A549 (cell line): ENCODE data around the gene HDLBP. TPM values are rescaled to one million over a fixed set of nuclear protein-coding genes. Genes with fewer than 3 reads are reported as not detected.

Source experiments
- ATAC-seq, 2 experiments: fragments of 200-7000 bp in 1 of 2; fragments of >200 bp in 1 of 2; cut with Nextera tagmentation in 1 of 2; cut with Tn5 transposase in 1 of 2; 3 replicates each; pipeline versions ENCODE4 v1.8.0 to v1.9.1; 2018 to 2020; ENCODE audit warnings: mild to moderate bottlenecking in 1 of 2, moderate library complexity in 1 of 2
- CTCF ChIA-PET: fragments of 300-600 bp; sonication (Branson Sonifier 250); formaldehyde crosslinking; extraction: SDS; loops from one replicate; lab custom pipeline; 2021; ENCODE audit warnings: antibody characterized with exemption, inconsistent platforms; lab: Yijun Ruan, JAX
- POLR2A ChIA-PET: fragments of 350-600 bp; formaldehyde crosslinking; extraction: SDS; loops from one replicate; lab custom pipeline; 2021; ENCODE audit warnings: antibody characterized with exemption, inconsistent platforms; lab: Yijun Ruan, JAX
- DNase-seq, 2 experiments: peaks; one replicate each; pipeline versions ENCODE4 v3.0.0 to v3.0.0-alpha.2; 2011 to 2016; ENCODE audit warnings: low read depth in 1 of 2, low spot score in 1 of 2
- FAIRE-seq: peaks from 2 replicates; lab custom pipeline; 2011; peaks lifted over from hg19 to GRCh38; lab: Jason Lieb, UNC
- H3K27ac ChIP-seq, 2 experiments: fragments of >200 bp; sonication (Bioruptor Twin); formaldehyde crosslinking; 3 replicates each; pipeline ENCODE4 v1.5.1; 2016 to 2017
- H3K4me1 ChIP-seq: fragments of >200 bp; sonication (Bioruptor Twin); formaldehyde crosslinking; 3 replicates; pipeline ENCODE4 v1.6.1; 2016
- H3K4me2 ChIP-seq: fragments of >200 bp; sonication (Bioruptor Twin); formaldehyde crosslinking; 3 replicates; pipeline ENCODE4 v1.6.1; 2016
- H3K4me3 ChIP-seq: fragments of >200 bp; sonication (Bioruptor Twin); formaldehyde crosslinking; 3 replicates; pipeline ENCODE4 v1.5.1; 2016
- H3K9me3 ChIP-seq: fragments of >200 bp; sonication (Bioruptor Twin); formaldehyde crosslinking; 3 replicates; pipeline ENCODE4 v1.6.1; 2016
- BHLHE40 ChIP-seq: IDR thresholded peaks from 2 replicates; pipeline ENCODE4 v1.6.1; 2012; ENCODE audit warnings: low read depth, low read length, inconsistent platforms
- CBX2 ChIP-seq: fragments of 200-600 bp; sonication (generic); IDR thresholded peaks from 2 replicates; pipeline ENCODE4 v1.6.1; 2016; ENCODE audit warnings: low read depth, mild to moderate bottlenecking, borderline replicate concordance
- CHD2 ChIP-seq: fragments of 150-350 bp; IDR thresholded peaks from 2 replicates; pipeline ENCODE4 v1.6.1; 2014; ENCODE audit warnings: low read length; ENCODE audit not compliant: partially characterized antibody
- EHF ChIP-seq: fragments of 250-450 bp; sonication (Bioruptor Pico); IDR thresholded peaks from 2 replicates; pipeline ENCODE4 v1.5.0; 2020; ENCODE audit warnings: mild to moderate bottlenecking
- EP300 ChIP-seq, 2 experiments: fragments of >200 bp; sonication (Bioruptor Twin); formaldehyde crosslinking; IDR thresholded peaks; 2 replicates in 1 of 2; 3 replicates in 1 of 2; pipeline ENCODE4 v1.6.1; 2016 to 2017
- ESRRA ChIP-seq: fragments of 150-350 bp; IDR thresholded peaks from 2 replicates; pipeline ENCODE4 v1.6.1; 2014; ENCODE audit warnings: mild to moderate bottlenecking, low read length, borderline replicate concordance
- FOSL2 ChIP-seq, 2 experiments: fragments of 450-650 bp in 1 of 2; fragments of >200 bp in 1 of 2; sonication (Bioruptor Twin) in 1 of 2; formaldehyde crosslinking; IDR thresholded peaks; 2 replicates each; pipeline versions ENCODE4 v1.5.0 to v1.6.1; 2016 to 2020; ENCODE audit warnings: mild to moderate bottlenecking in 1 of 2, moderate library complexity in 1 of 2
- FOXS1 ChIP-seq: fragments of 250-450 bp; sonication (Bioruptor Pico); IDR thresholded peaks from 2 replicates; pipeline ENCODE4 v1.5.0; 2020; ENCODE audit warnings: mild to moderate bottlenecking, moderate library complexity
- HDAC2 ChIP-seq: fragments of 200-600 bp; sonication (generic); IDR thresholded peaks from 2 replicates; pipeline ENCODE4 v1.6.1; 2016
- HEYL ChIP-seq: fragments of 250-450 bp; sonication (Bioruptor Pico); IDR thresholded peaks from 2 replicates; pipeline ENCODE4 v1.8.0; 2021; ENCODE audit warnings: mild to moderate bottlenecking, moderate library complexity
- HOXB5 ChIP-seq: fragments of 250-450 bp; sonication (Bioruptor Pico); IDR thresholded peaks from 2 replicates; pipeline ENCODE4 v1.5.0; 2020; ENCODE audit warnings: mild to moderate bottlenecking, moderate library complexity
- JUN ChIP-seq, 2 experiments: fragments of >200 bp; sonication (Bioruptor Twin); formaldehyde crosslinking; IDR thresholded peaks; 2 replicates in 1 of 2; 3 replicates in 1 of 2; pipeline ENCODE4 v1.6.1; 2016 to 2017
- JUNB ChIP-seq: fragments of >200 bp; sonication (Bioruptor Twin); formaldehyde crosslinking; IDR thresholded peaks from 2 replicates; pipeline ENCODE4 v1.6.1; 2016
- MAFK ChIP-seq: fragments of 450-650 bp; IDR thresholded peaks from 2 replicates; pipeline ENCODE4 v1.6.1; 2014; ENCODE audit not compliant: partially characterized antibody
- MYC ChIP-seq: IDR thresholded peaks from 2 replicates; pipeline ENCODE4 v1.6.1; 2012; ENCODE audit warnings: mild to moderate bottlenecking, inconsistent platforms, low read length, improper control_type of control experiment, borderline replicate concordance
- NPAS2 ChIP-seq: fragments of 250-450 bp; sonication (Bioruptor Pico); IDR thresholded peaks from 2 replicates; pipeline ENCODE4 v1.8.0; 2022; ENCODE audit warnings: mild to moderate bottlenecking, moderate library complexity, borderline replicate concordance
- NR3C1 ChIP-seq: fragments of >200 bp; sonication (Bioruptor Twin); formaldehyde crosslinking; IDR thresholded peaks from 3 replicates; pipeline ENCODE4 v1.6.1; 2017
- PHF8 ChIP-seq: fragments of 200-600 bp; sonication (generic); IDR thresholded peaks from 2 replicates; pipeline ENCODE4 v1.6.1; 2016; ENCODE audit warnings: low read depth, mild to moderate bottlenecking, antibody characterized with exemption, moderate library complexity, borderline replicate concordance
- POLR2A ChIP-seq: IDR thresholded peaks from 2 replicates; pipeline ENCODE4 v1.6.1; 2012; ENCODE audit warnings: mild to moderate bottlenecking, low read length
- POLR2AphosphoS2 ChIP-seq: conservative IDR thresholded peaks from 2 replicates; pipeline ENCODE4 v1.6.1; 2012; ENCODE audit warnings: low read length, improper control_type of control experiment, inconsistent platforms
- RAD21 ChIP-seq, 2 experiments: fragments of >200 bp in 1 of 2; sonication (Bioruptor Twin) in 1 of 2; formaldehyde crosslinking in 1 of 2; IDR thresholded peaks in 1 of 2; conservative IDR thresholded peaks in 1 of 2; 2 replicates in 1 of 2; 3 replicates in 1 of 2; pipeline ENCODE4 v1.6.1; 2012 to 2018; ENCODE audit warnings: inconsistent platforms in 1 of 2
- RARB ChIP-seq: fragments of 250-450 bp; sonication (Bioruptor Pico); IDR thresholded peaks from 2 replicates; pipeline ENCODE4 v1.8.0; 2021; ENCODE audit warnings: mild to moderate bottlenecking, moderate library complexity
- RFX5 ChIP-seq: fragments of 450-650 bp; IDR thresholded peaks from 2 replicates; pipeline ENCODE4 v1.7.1; 2014; ENCODE audit warnings: antibody characterized with exemption, mild to moderate bottlenecking, moderate library complexity
- RNF2 ChIP-seq: fragments of 200-600 bp; sonication (generic); IDR thresholded peaks from 2 replicates; pipeline ENCODE4 v1.6.1; 2016; ENCODE audit warnings: low read depth, mild to moderate bottlenecking, antibody characterized with exemption, moderate library complexity, borderline replicate concordance
- SMC3 ChIP-seq: fragments of >200 bp; sonication (Bioruptor Twin); formaldehyde crosslinking; IDR thresholded peaks from 3 replicates; pipeline ENCODE4 v1.6.1; 2018; ENCODE audit warnings: inconsistent platforms
- SREBF2 ChIP-seq: fragments of 450-650 bp; IDR thresholded peaks from 2 replicates; pipeline ENCODE4 v1.6.1; 2014; ENCODE audit warnings: mild to moderate bottlenecking, moderate library complexity
- TFCP2L1 ChIP-seq: fragments of 250-450 bp; sonication (Bioruptor Pico); IDR thresholded peaks from 2 replicates; pipeline ENCODE4 v1.5.0; 2021; ENCODE audit warnings: mild to moderate bottlenecking
- TP53 ChIP-seq: fragments of 250-450 bp; sonication (Bioruptor Pico); IDR thresholded peaks from 2 replicates; pipeline ENCODE4 v1.5.0; 2021; ENCODE audit warnings: mild to moderate bottlenecking, moderate library complexity
- ZC3H11A ChIP-seq: fragments of 450-650 bp; IDR thresholded peaks from 2 replicates; pipeline ENCODE4 v1.6.1; 2014; ENCODE audit warnings: antibody characterized with exemption, mild to moderate bottlenecking
- ZFP36 ChIP-seq: fragments of 450-650 bp; IDR thresholded peaks from 2 replicates; pipeline ENCODE4 v1.6.1; 2014; ENCODE audit warnings: borderline replicate concordance; ENCODE audit not compliant: partially characterized antibody
- WGBS: methylation state at CpG from one replicate; pipeline ENCODE4 v1.1.6; 2017; ENCODE audit errors: missing lambda C conversion rate; 5-methylcytosine and 5-hydroxymethylcytosine counted together
- polyA plus RNA-seq, 4 experiments: library from polyadenylated mRNA; depleted of rRNA in 3 of 4; stranded (reverse); fragments of >200 nt; fragmentation: RNase III in 1 of 4; extraction: RNeasy Plus Mini Kit Qiagen cat#74134 plus additional on column Dnase treatment in 1 of 4; gene quantifications; 2 replicates in 3 of 4; 3 replicates in 1 of 4; pipeline ENCODE4 v1.2.3, GENCODE V29; 2011 to 2017
- TF ChIP-seq, protein P1 (sequence below): fragments of 450-650 bp; IDR thresholded peaks from 2 replicates; pipeline ENCODE4 v1.6.1; 2014; ENCODE audit warnings: antibody characterized with exemption
- TF ChIP-seq, protein P2 (sequence below): fragments of 150-350 bp; IDR thresholded peaks from 2 replicates; pipeline ENCODE4 v1.6.1; 2014; ENCODE audit warnings: low read depth, mild to moderate bottlenecking, low read length

HDLBP gene
- polyA plus RNA-seq, 2 of the 4 experiments (the other 2 are of a cell fraction) = 248 to 292 TPM

DNA sequence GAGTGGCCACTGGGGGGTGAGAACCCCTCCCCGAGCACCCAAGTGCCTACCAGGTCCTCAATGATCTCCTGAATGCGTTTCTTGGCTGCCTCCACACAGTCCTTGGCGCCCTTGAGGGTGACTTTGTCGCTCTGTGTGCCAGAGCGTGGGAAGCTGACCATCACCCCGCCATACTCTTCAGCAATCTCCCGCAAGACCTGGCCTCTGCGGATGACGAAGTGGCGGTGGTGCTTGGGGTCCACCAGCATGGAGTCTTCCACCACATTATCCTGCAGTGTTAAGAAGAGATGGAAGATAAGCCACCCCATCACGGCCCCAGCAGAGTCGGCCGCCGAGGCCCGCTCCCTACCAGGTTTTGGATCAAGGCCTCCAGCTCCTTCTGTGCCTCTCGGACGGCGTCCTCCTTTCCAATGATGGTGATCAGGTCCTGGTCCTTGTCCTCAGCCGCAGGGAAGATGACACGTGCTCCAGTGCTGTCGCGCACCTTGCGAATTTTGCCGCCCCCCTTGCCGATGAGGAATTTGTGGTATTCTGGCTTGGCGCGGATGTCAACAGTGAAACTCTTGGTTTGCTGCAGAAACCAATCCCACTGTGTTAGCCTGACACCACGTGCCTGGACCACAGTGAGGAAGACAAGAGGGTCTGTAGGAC, 75.8 kb downstream of the HDLBP start:
- ChIA-PET CTCF (no interaction called here), POLR2A (no interaction called here)
- H3K27ac ChIP-seq = no peak overlapping the region
- FAIRE-seq = no peak
- no peaks in the 10 kb centered on the region for H3K4me1 ChIP-seq
- WGBS = 97% methylated on average over 28 of the region's 28 CpGs
- H3K9me3 ChIP-seq = no peaks in the 10 kb centered on the region
- DNase-seq = no peak
- H3K4me2 ChIP-seq = no peak overlapping the region
- H3K4me3 ChIP-seq = no peak overlapping the region
- no peak; a peak in 1 of 6 replicates for ATAC-seq
- TF ChIP-seq MYC (no peak), HEYL (CRISPR knock-in tag) (no peak), ESRRA (no peak), ZC3H11A (no peak), TP53 (CRISPR knock-in tag) (no peak), CBX2 (no peak), SMC3 (no peak), RNF2 (no peak), POLR2AphosphoS2 (no peak), BHLHE40 (no peak), EP300 (IDR thresholded peaks at IDR 0.05) (no peak), PHF8 (no peak), TFCP2L1 (no peak)

DNA sequence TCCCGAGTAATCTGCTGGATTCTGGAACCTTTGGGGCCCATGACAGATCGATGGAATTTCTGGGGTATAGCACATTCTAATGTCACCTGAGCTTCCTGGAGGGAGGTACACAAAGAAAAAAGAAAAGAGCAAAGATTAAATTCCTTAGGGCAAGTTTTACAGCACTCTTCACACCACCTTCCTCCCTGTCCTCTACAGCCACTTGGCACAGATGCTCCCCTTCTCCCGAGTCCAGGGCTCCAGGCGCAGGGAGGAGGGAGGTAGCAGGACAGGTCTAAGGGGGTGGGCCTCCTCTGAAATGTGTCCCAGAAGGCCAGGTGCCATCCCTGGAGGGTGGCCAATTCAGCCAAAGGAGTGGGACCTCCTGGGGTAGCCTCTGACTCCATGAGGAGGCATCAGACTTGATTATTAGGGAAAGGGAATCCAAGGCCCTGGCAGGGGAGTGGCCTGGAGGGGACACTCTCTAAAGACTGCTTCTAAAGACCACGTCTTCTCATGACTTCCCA, 76.7 kb downstream of the HDLBP start:
- no peak overlapping the region for H3K27ac ChIP-seq
- FAIRE-seq (no peak), ATAC-seq (no peak), DNase-seq (no peak)
- no peak overlapping the region for H3K4me3 ChIP-seq
- TF ChIP-seq HOXB5 (no peak), MYC (no peak), FOSL2 (IDR thresholded peaks at IDR 0.05) (no peak), FOSL2 (CRISPR knock-in tag; IDR thresholded peaks at IDR 0.05) (no peak), SREBF2 (no peak), HDAC2 (no peak), NPAS2 (CRISPR knock-in tag) (no peak), FOXS1 (CRISPR knock-in tag) (no peak), MAFK (no peak), CBX2 (no peak), RFX5 (no peak), RAD21 (conservative IDR thresholded peaks at IDR 0.05 in 1 of 2, IDR thresholded peaks at IDR 0.05 in 1 of 2) (no peak)
- TF ChIP-seq, protein P1, sequence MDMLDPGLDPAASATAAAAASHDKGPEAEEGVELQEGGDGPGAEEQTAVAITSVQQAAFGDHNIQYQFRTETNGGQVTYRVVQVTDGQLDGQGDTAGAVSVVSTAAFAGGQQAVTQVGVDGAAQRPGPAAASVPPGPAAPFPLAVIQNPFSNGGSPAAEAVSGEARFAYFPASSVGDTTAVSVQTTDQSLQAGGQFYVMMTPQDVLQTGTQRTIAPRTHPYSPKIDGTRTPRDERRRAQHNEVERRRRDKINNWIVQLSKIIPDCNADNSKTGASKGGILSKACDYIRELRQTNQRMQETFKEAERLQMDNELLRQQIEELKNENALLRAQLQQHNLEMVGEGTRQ = no peak
- no peaks in the 10 kb centered on the region for H3K9me3 ChIP-seq
- no peak overlapping the region for H3K4me2 ChIP-seq
- no peaks in the 10 kb centered on the region for H3K4me1 ChIP-seq
- POLR2A ChIA-PET = no interaction called here
- CTCF ChIA-PET = no interaction called here
- 88% methylated on average over 5 of the region's 5 CpGs for WGBS

DNA sequence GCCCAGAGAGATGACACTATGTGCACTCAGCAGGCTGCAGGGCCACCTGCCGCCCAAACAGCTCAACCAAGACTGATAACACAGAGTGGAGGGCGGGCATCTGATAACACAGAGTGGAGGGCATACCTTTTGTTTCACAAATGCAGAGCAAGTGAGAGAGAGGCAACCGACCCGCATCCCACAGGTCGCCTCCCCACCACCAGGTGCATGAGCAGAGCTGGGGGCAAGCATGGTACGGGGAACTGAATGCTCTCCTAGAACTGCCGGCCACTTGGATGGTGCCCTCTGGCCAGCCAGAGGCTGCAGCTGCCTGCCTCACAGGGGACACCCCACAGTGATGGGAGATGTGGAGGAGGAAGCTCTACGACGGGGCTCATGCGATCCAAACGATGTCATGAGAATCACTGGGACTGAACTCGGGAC, 77.5 kb downstream of the HDLBP start:
- H3K4me3 ChIP-seq = no peak overlapping the region
- no peak overlapping the region for H3K4me2 ChIP-seq
- no peak overlapping the region for H3K27ac ChIP-seq
- no peaks in the 10 kb centered on the region for H3K9me3 ChIP-seq
- no peaks in the 10 kb centered on the region for H3K4me1 ChIP-seq
- DNase-seq (no peak), FAIRE-seq (no peak), ATAC-seq (no peak)
- TF ChIP-seq, protein P2, sequence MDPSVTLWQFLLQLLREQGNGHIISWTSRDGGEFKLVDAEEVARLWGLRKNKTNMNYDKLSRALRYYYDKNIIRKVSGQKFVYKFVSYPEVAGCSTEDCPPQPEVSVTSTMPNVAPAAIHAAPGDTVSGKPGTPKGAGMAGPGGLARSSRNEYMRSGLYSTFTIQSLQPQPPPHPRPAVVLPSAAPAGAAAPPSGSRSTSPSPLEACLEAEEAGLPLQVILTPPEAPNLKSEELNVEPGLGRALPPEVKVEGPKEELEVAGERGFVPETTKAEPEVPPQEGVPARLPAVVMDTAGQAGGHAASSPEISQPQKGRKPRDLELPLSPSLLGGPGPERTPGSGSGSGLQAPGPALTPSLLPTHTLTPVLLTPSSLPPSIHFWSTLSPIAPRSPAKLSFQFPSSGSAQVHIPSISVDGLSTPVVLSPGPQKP = no peak
- no peak for TF ChIP-seq JUN (IDR thresholded peaks at IDR 0.05)
- TF ChIP-seq POLR2AphosphoS2 = no peak
- no peak for TF ChIP-seq SREBF2
- TF ChIP-seq NR3C1 = no peak
- no peak for TF ChIP-seq MAFK
- TF ChIP-seq POLR2A = no peak
- no peak for TF ChIP-seq ESRRA
- TF ChIP-seq, protein P1 = no peak
- no peak for TF ChIP-seq TP53 (CRISPR knock-in tag)
- no peak for TF ChIP-seq NPAS2 (CRISPR knock-in tag)
- TF ChIP-seq ZC3H11A = no peak
- no peak for TF ChIP-seq JUNB
- TF ChIP-seq RAD21 (conservative IDR thresholded peaks at IDR 0.05 in 1 of 2, IDR thresholded peaks at IDR 0.05 in 1 of 2) = no peak
- no peak for TF ChIP-seq RARB (CRISPR knock-in tag)
- TF ChIP-seq ZFP36 = no peak
- no peak for TF ChIP-seq FOXS1 (CRISPR knock-in tag)
- TF ChIP-seq HDAC2 = no peak
- no peak for TF ChIP-seq CHD2
- TF ChIP-seq EHF (CRISPR knock-in tag) = no peak
- CTCF ChIA-PET = no interaction called here
- POLR2A ChIA-PET = no interaction called here
- 90% methylated on average over 9 of the region's 12 CpGs for WGBS
